GM12878 (cell line): ENCODE measurements around the gene SCN8A. TPM values are rescaled to one million over a fixed set of nuclear protein-coding genes. Genes with fewer than 3 reads are reported as not detected.

Experiments
- ATAC-seq: fragments of 200-7000 bp; cut with Tn5 transposase; 3 replicates; pipeline ENCODE4 v1.9.1; 2020; ENCODE audit warnings: mild to moderate bottlenecking, moderate library complexity
- BruUV-seq: library from RNA; stranded (reverse); fragments of 400-500 nt; replicated peaks from 2 replicates; lab custom pipeline; 2021; lab: Mats Ljungman, UMichigan
- CTCF ChIA-PET: fragments of 300-600 bp; sonication (Branson Sonifier 250); formaldehyde crosslinking; extraction: SDS; loops from one replicate; lab custom pipeline; 2021; ENCODE audit warnings: inconsistent platforms; lab: Yijun Ruan, JAX
- POLR2A ChIA-PET: fragments of 350-600 bp; formaldehyde crosslinking; extraction: SDS; loops from one replicate; lab custom pipeline; 2021; ENCODE audit warnings: inconsistent platforms; lab: Charles Lee
- RAD21 ChIA-PET: fragments of 300-600 bp; sonication (Branson Sonifier 250); formaldehyde crosslinking; loops from one replicate; lab custom pipeline; 2023; ENCODE audit warnings: antibody characterized with exemption; ENCODE audit not compliant: unreplicated experiment; lab: Charles Lee
- SMC1A ChIA-PET: fragments of 300-600 bp; sonication (Branson Sonifier 250); formaldehyde crosslinking; loops from one replicate; lab custom pipeline; 2023; ENCODE audit not compliant: unreplicated experiment, uncharacterized antibody; lab: Charles Lee
- DNase-seq: peaks from one replicate; pipeline ENCODE4 v3.0.0-alpha.2; 2011; ENCODE audit warnings: low read depth, low spot score
- FAIRE-seq: peaks from 3 replicates; lab custom pipeline; 2011; peaks lifted over from hg19 to GRCh38; lab: Jason Lieb, UNC
- H2AFZ ChIP-seq: 2 replicates; pipeline ENCODE4 v1.6.0; 2011; ENCODE audit warnings: low read depth, low read length, control low read depth; ENCODE audit not compliant: control insufficient read depth
- H3K27ac ChIP-seq: 2 replicates; pipeline ENCODE4 v1.5.1; 2011; ENCODE audit warnings: control low read depth; ENCODE audit not compliant: control insufficient read depth, insufficient read depth
- H3K27me3 ChIP-seq, 2 experiments: replicated peaks in 1 of 2; 2 replicates each; pipeline versions ENCODE4 v1.6.0 to v1.6.1; 2011; ENCODE audit warnings: low read length in 1 of 2; ENCODE audit not compliant: control insufficient read depth in 2 of 2, insufficient read depth in 2 of 2
- H3K36me3 ChIP-seq, 2 experiments: 2 replicates each; pipeline ENCODE4 v1.5.1; 2011; ENCODE audit warnings: low read length in 1 of 2; ENCODE audit not compliant: control insufficient read depth in 2 of 2, insufficient read depth in 2 of 2
- H3K4me1 ChIP-seq: 2 replicates; pipeline ENCODE4 v1.6.1; 2011; ENCODE audit warnings: mild to moderate bottlenecking, low read length, moderate library complexity, mixed read lengths; ENCODE audit not compliant: control insufficient read depth, insufficient read depth
- H3K4me2 ChIP-seq: 2 replicates; pipeline ENCODE4 v1.6.0; 2011; ENCODE audit warnings: control low read depth; ENCODE audit not compliant: control insufficient read depth, insufficient read depth
- H3K4me3 ChIP-seq: fragments of 200-600 bp; sonication (generic); 2 replicates; pipeline ENCODE4 v1.5.1; 2016
- H3K79me2 ChIP-seq: 2 replicates; pipeline ENCODE4 v1.6.0; 2011; ENCODE audit warnings: low read length; ENCODE audit not compliant: control insufficient read depth, insufficient read depth
- H3K9ac ChIP-seq: 2 replicates; pipeline ENCODE4 v1.8.0; 2011; ENCODE audit warnings: low read length, control low read depth, mixed read lengths; ENCODE audit not compliant: control insufficient read depth, insufficient read depth
- H3K9me3 ChIP-seq: replicated peaks from 3 replicates; pipeline ENCODE4 v1.5.1; 2011; ENCODE audit warnings: mild to moderate bottlenecking, low read length; ENCODE audit not compliant: control insufficient read depth, insufficient read depth
- H4K20me1 ChIP-seq: 2 replicates; pipeline ENCODE4 v1.6.0; 2011; ENCODE audit not compliant: control insufficient read depth, insufficient read depth
- CHD2 ChIP-seq: IDR thresholded peaks from 2 replicates; pipeline ENCODE4 v1.6.1; 2011; ENCODE audit warnings: low read depth, low read length, improper control_type of control experiment, borderline replicate concordance
- CUX1 ChIP-seq: IDR thresholded peaks from 2 replicates; pipeline ENCODE4 v1.6.1; 2012; ENCODE audit warnings: improper control_type of control experiment, low read depth, low read length; ENCODE audit not compliant: insufficient replicate concordance
- MAX ChIP-seq: IDR thresholded peaks from 2 replicates; pipeline ENCODE4 v1.6.1; 2012; ENCODE audit warnings: low read depth, low read length, improper control_type of control experiment
- NKRF ChIP-seq: fragments of 450-650 bp; conservative IDR thresholded peaks from 2 replicates; pipeline ENCODE4 v1.6.1; 2017; ENCODE audit warnings: mild to moderate bottlenecking, moderate library complexity
- NR2C2 ChIP-seq: IDR thresholded peaks from 2 replicates; pipeline ENCODE4 v1.6.1; 2011; ENCODE audit warnings: borderline replicate concordance, low read depth; ENCODE audit not compliant: control insufficient read depth, insufficient read length
- POLR2AphosphoS2 ChIP-seq: IDR thresholded peaks from 2 replicates; pipeline ENCODE4 v1.6.1; 2011; ENCODE audit warnings: low read depth, mild to moderate bottlenecking, low read length, improper control_type of control experiment, moderate library complexity
- ZZZ3 ChIP-seq: IDR thresholded peaks from 2 replicates; pipeline ENCODE4 v1.6.1; 2011; ENCODE audit warnings: low read depth; ENCODE audit not compliant: control insufficient read depth, insufficient read length
- WGBS: methylation state at CpG from one replicate; pipeline ENCODE4 v1.1.6; 2016; ENCODE audit warnings: low lambda C conversion rate; ENCODE audit not compliant: insufficient replicate concordance, insufficient coverage; ENCODE audit errors: missing lambda C conversion rate; 5-methylcytosine and 5-hydroxymethylcytosine counted together
- in situ Hi-C: fragments of 300-500 bp; cut with MboI; formaldehyde crosslinking; loops from 9 replicates; pipeline ENCODE4 v1.14.3; 2018; ENCODE audit warnings: mixed read lengths
- intact Hi-C: fragments of 100-400 bp; cut with micrococcal nuclease; formaldehyde crosslinking; loops from one replicate; pipeline ENCODE4 v1.14.2; 2022; ENCODE audit not compliant: unreplicated experiment
- polyA plus RNA-seq, 11 experiments: library from polyadenylated mRNA; depleted of rRNA in 4 of 11; unstranded in 6 of 11; stranded (reverse) in 5 of 11; fragments of >200 nt; fragmentation: Nextera tagmentation in 4 of 11; fragmentation: Illumina TruSeq in 1 of 11; extraction: Ambion mirVana in 4 of 11; extraction: Trizol in 1 of 11; gene quantifications; 1 replicate in 1 of 11; 2 replicates in 10 of 11; pipeline versions ENCODE4 v1.2.1 to v1.2.3, GENCODE V29; 2011 to 2016; ENCODE audit warnings: inconsistent platforms in 2 of 11, missing spikeins in 2 of 11, low read depth in 1 of 11
- total RNA-seq, 4 experiments: library from RNA; depleted of rRNA in 3 of 4; stranded (reverse); fragments of >200 nt in 3 of 4; fragmentation: Illumina TruSeq in 1 of 4; extraction: Trizol in 1 of 4; gene quantifications; 2 replicates each; pipeline versions ENCODE4 v1.2.1 to v1.2.3, GENCODE V29; 2013 to 2021

Gene SCN8A
- total and polyA plus RNA-seq, 10 of the 15 experiments (the other 5 are each of a cell fraction or from before 2014, with no cell fraction given), result 0.02 to 0.23 (median 0.06) TPM; not detected in 2

- ATAC-seq (no peak), DNase-seq (no peak), FAIRE-seq (no peak)
- ChIA-PET POLR2A (no interaction called here), RAD21 (no interaction called here), SMC1A (no interaction called here), CTCF (no interaction called here)
- no peak overlapping the region for H3K4me3 ChIP-seq
- 22% methylated on average over 4 of the region's 4 CpGs for WGBS
- H3K4me1 ChIP-seq, result no peaks in the 10 kb centered on the region
- H4K20me1 ChIP-seq, result no peaks in the 10 kb centered on the region
- no peak for TF ChIP-seq CHD2
- TF ChIP-seq ZZZ3, result no peak
- TF ChIP-seq CUX1, result no peak
- TF ChIP-seq POLR2AphosphoS2, result no peak
- TF ChIP-seq NKRF, result no peak
- TF ChIP-seq MAX, result no peak
- TF ChIP-seq NR2C2, result no peak
- no peak overlapping the region for H3K4me2 ChIP-seq
- in situ Hi-C loops (no loop called here), intact Hi-C loops (no loop called here)
- H2AFZ ChIP-seq, result no peak overlapping the region
- no peaks in the 10 kb centered on the region for H3K79me2 ChIP-seq
- H3K27me3 ChIP-seq, result peaks cover 0 to 4% of the 10 kb centered on the region in 2 experiments; a peak in 3 of 4 replicates
- BruUV-seq, result no TSS peak
- H3K36me3 ChIP-seq, result no peaks in the 10 kb centered on the region
- H3K27ac ChIP-seq, result no peak overlapping the region
- H3K9ac ChIP-seq, result no peak overlapping the region
- H3K9me3 ChIP-seq, result no peaks in the 10 kb centered on the region
Measured at GRCh38 chr12:51850965-51851299, 259.9 kb downstream of the SCN8A start.
